K562 (cell line): ENCODE results near the gene KRT5. TPM values are rescaled to one million over a fixed set of nuclear protein-coding genes. Genes with fewer than 3 reads are reported as not detected.
A peak's percentile ranks its signal among the peaks of the same experiment; 100 is the strongest.

Experiments used
- ATAC-seq: fragments of 200-7000 bp; cut with Tn5 transposase; 3 replicates; pipeline ENCODE4 v1.9.1; 2020; ENCODE audit warnings: moderate library complexity
- BruUV-seq: library from RNA; stranded (reverse); fragments of 400-500 nt; replicated peaks from 2 replicates; lab custom pipeline; 2021; lab: Mats Ljungman, UMichigan
- CTCF ChIA-PET: fragments of 300-600 bp; formaldehyde crosslinking; extraction: SDS; loops from one replicate; lab custom pipeline; 2021; ENCODE audit warnings: low intra/inter-chr PET ratio; lab: Yijun Ruan, JAX
- POLR2A ChIA-PET: fragments of 300-600, 350-650 bp; sonication (Branson Sonifier 250); formaldehyde crosslinking; extraction: SDS; loops from one replicate; lab custom pipeline; 2021; ENCODE audit warnings: antibody characterized with exemption, inconsistent platforms; lab: Yijun Ruan, JAX
- DNase-seq, 4 experiments: peaks; one replicate each; pipeline versions ENCODE4 v3.0.0 to v3.0.0-alpha.2; 2011 to 2018; ENCODE audit warnings: low spot score in 3 of 4, mixed read lengths in 3 of 4; ENCODE audit errors: extremely low read depth in 1 of 4
- FAIRE-seq: peaks from 2 replicates; lab custom pipeline; 2011; peaks lifted over from hg19 to GRCh38; lab: Jason Lieb, UNC
- H2AFZ ChIP-seq: 2 replicates; pipeline ENCODE4 v1.6.0; 2011; ENCODE audit warnings: low read depth, low read length, control low read depth, inconsistent platforms
- H3K27ac ChIP-seq: fragments of 200-600 bp; 3 replicates; pipeline ENCODE4 v1.8.0; 2011; ENCODE audit warnings: low read depth, mild to moderate bottlenecking, control low read depth, inconsistent platforms, low read length, moderate library complexity, mixed read lengths; ENCODE audit errors: extremely low read depth
- H3K27me3 ChIP-seq, 2 experiments: fragments of 300-600 bp in 1 of 2; 2 replicates in 1 of 2; 3 replicates in 1 of 2; pipeline versions ENCODE4 v1.6.0 to v1.8.0; 2011; ENCODE audit warnings: inconsistent platforms in 2 of 2, low read length in 2 of 2, mild to moderate bottlenecking in 1 of 2, mixed read lengths in 1 of 2, moderate library complexity in 1 of 2; ENCODE audit not compliant: control insufficient read depth in 2 of 2, insufficient read depth in 2 of 2
- H3K36me3 ChIP-seq: fragments of 300-600 bp; 3 replicates; pipeline ENCODE4 v1.8.0; 2011; ENCODE audit warnings: mild to moderate bottlenecking, low read length, inconsistent platforms; ENCODE audit not compliant: control insufficient read depth, insufficient read depth
- H3K4me1 ChIP-seq, 2 experiments: fragments of 200-600 bp in 1 of 2; replicated peaks in 1 of 2; 2 replicates in 1 of 2; 3 replicates in 1 of 2; pipeline versions ENCODE4 v1.5.1 to v1.8.0; 2011; ENCODE audit warnings: inconsistent platforms in 2 of 2, low read length in 2 of 2, mild to moderate bottlenecking in 1 of 2, mixed read lengths in 1 of 2, moderate library complexity in 1 of 2; ENCODE audit not compliant: control insufficient read depth in 2 of 2, insufficient read depth in 2 of 2
- H3K4me2 ChIP-seq: 2 replicates; pipeline ENCODE4 v1.6.1; 2011; ENCODE audit warnings: low read length, control low read depth, inconsistent platforms, mixed read lengths; ENCODE audit not compliant: insufficient read depth
- H3K4me3 ChIP-seq: fragments of 200-600 bp; sonication (generic), shearing (Covaris generic); 2 replicates; pipeline ENCODE4 v1.5.1; 2016; ENCODE audit warnings: control low read depth, inconsistent platforms
- H3K79me2 ChIP-seq: fragments of 200-600 bp; 3 replicates; pipeline ENCODE4 v1.8.0; 2011; ENCODE audit warnings: low read length, inconsistent platforms; ENCODE audit not compliant: control insufficient read depth, insufficient read depth
- H3K9ac ChIP-seq, 2 experiments: 2 replicates each; pipeline versions ENCODE4 v1.6.0 to v1.6.1; 2011; ENCODE audit warnings: low read depth in 2 of 2, low read length in 2 of 2, control low read depth in 1 of 2, inconsistent platforms in 1 of 2, mild to moderate bottlenecking in 1 of 2, mixed read lengths in 1 of 2; ENCODE audit not compliant: insufficient read depth in 1 of 2
- H3K9me1 ChIP-seq: one replicate; pipeline ENCODE4 v1.6.0; 2011; ENCODE audit warnings: inconsistent platforms, mild to moderate bottlenecking, low read length, moderate library complexity; ENCODE audit not compliant: control insufficient read depth, insufficient read depth
- H3K9me3 ChIP-seq: replicated peaks from 2 replicates; pipeline ENCODE4 v1.5.1; 2011; ENCODE audit warnings: low read depth, low read length, inconsistent platforms; ENCODE audit not compliant: control insufficient read depth, insufficient read depth
- H4K20me1 ChIP-seq: replicated peaks from 2 replicates; pipeline ENCODE4 v1.6.1; 2011; ENCODE audit warnings: low read length, inconsistent platforms, mixed read lengths; ENCODE audit not compliant: control insufficient read depth, insufficient read depth
- ARID1B ChIP-seq: fragments of 450-650 bp; IDR thresholded peaks from 2 replicates; pipeline ENCODE4 v1.6.1; 2016; ENCODE audit warnings: antibody characterized with exemption, mild to moderate bottlenecking, inconsistent platforms
- CSDE1 ChIP-seq, 2 experiments: fragments of 450-650 bp; IDR thresholded peaks; 2 replicates each; pipeline ENCODE4 v1.6.1; 2016; ENCODE audit warnings: mild to moderate bottlenecking in 1 of 2
- FOXA3 ChIP-seq, 2 experiments: fragments of 450-650 bp in 1 of 2; sonication (generic) in 1 of 2; formaldehyde crosslinking; IDR thresholded peaks in 1 of 2; conservative IDR thresholded peaks in 1 of 2; 2 replicates each; pipeline versions ENCODE4 v1.4.0 to v1.8.0; 2020 to 2022; ENCODE audit warnings: mild to moderate bottlenecking in 2 of 2, missing genetic modification reagents in 1 of 2
- NFIC ChIP-seq: fragments of 450-650 bp; IDR thresholded peaks from 2 replicates; pipeline ENCODE4 v1.6.1; 2017; ENCODE audit warnings: mild to moderate bottlenecking, inconsistent platforms
- PHF20 ChIP-seq: fragments of 450-650 bp; IDR thresholded peaks from 2 replicates; pipeline ENCODE4 v1.6.1; 2018; ENCODE audit not compliant: partially characterized antibody
- TCF7 ChIP-seq: sonication (generic); IDR thresholded peaks from 2 replicates; pipeline ENCODE4 v1.6.1; 2016; ENCODE audit warnings: antibody characterized with exemption, borderline replicate concordance
- TRIM24 ChIP-seq, 2 experiments: fragments of 450-650 bp; IDR thresholded peaks; 2 replicates each; pipeline ENCODE4 v1.6.1; 2016
- ZBTB7A ChIP-seq: IDR thresholded peaks from 2 replicates; pipeline ENCODE4 v1.6.1; 2011; ENCODE audit warnings: low read depth, mild to moderate bottlenecking, low read length, moderate library complexity, borderline replicate concordance; ENCODE audit not compliant: control insufficient read depth
- ZNF785 ChIP-seq: fragments of 250-450 bp; sonication (Bioruptor Pico); IDR thresholded peaks from 2 replicates; pipeline ENCODE4 v1.4.0; 2020; ENCODE audit warnings: mild to moderate bottlenecking
- WGBS: fragments of 100-300 bp; shearing (Covaris generic); methylation state at CpG from one replicate; pipeline ENCODE4 v1.1.6; 2016; ENCODE audit warnings: low coverage, mixed read lengths; ENCODE audit not compliant: insufficient coverage; ENCODE audit errors: missing lambda C conversion rate; 5-methylcytosine and 5-hydroxymethylcytosine counted together
- in situ Hi-C: fragments of 300-500 bp; cut with MboI; formaldehyde crosslinking; loops from 4 replicates; pipeline ENCODE4 v1.15.0; 2018; ENCODE audit warnings: inconsistent platforms, mixed read lengths
- intact Hi-C: fragments of 100-400 bp; cut with micrococcal nuclease; formaldehyde crosslinking; loops from 2 replicates; pipeline ENCODE4 v1.14.2; 2022
- polyA plus RNA-seq, 8 experiments: library from polyadenylated mRNA; depleted of rRNA in 4 of 8; stranded (reverse) in 5 of 8; unstranded in 3 of 8; fragments of >200 nt; fragmentation: Nextera tagmentation in 2 of 8; fragmentation: Illumina TruSeq in 1 of 8; extraction: Ambion mirVana in 2 of 8; extraction: Trizol in 1 of 8; gene quantifications; 2 replicates each; pipeline versions ENCODE4 v1.2.1 to v1.2.3, GENCODE V29; 2011 to 2014; ENCODE audit warnings: inconsistent platforms in 1 of 8, missing spikeins in 1 of 8
- total RNA-seq, 7 experiments: library from RNA; depleted of rRNA in 6 of 7; stranded (reverse); fragments of >200 nt in 6 of 7; fragmentation: Illumina TruSeq in 2 of 7; extraction: Trizol in 2 of 7; gene quantifications; 2 replicates each; pipeline versions ENCODE4 v1.2.1 to v1.2.3, GENCODE V29; 2011 to 2021; ENCODE audit warnings: low replicate concordance in 1 of 7
- TF ChIP-seq, protein P1 (sequence below), 2 experiments: fragments of 450-650 bp; IDR thresholded peaks; 2 replicates each; pipeline ENCODE4 v1.6.1; 2018; ENCODE audit warnings: mild to moderate bottlenecking in 2 of 2, low read depth in 1 of 2; ENCODE audit not compliant: partially characterized antibody in 2 of 2

The KRT5 gene
- total and polyA plus RNA-seq, 9 of the 15 experiments (the other 6 are each of a cell fraction or from before 2014, with no cell fraction given) = 0.32 TPM; not detected in 8

DNA sequence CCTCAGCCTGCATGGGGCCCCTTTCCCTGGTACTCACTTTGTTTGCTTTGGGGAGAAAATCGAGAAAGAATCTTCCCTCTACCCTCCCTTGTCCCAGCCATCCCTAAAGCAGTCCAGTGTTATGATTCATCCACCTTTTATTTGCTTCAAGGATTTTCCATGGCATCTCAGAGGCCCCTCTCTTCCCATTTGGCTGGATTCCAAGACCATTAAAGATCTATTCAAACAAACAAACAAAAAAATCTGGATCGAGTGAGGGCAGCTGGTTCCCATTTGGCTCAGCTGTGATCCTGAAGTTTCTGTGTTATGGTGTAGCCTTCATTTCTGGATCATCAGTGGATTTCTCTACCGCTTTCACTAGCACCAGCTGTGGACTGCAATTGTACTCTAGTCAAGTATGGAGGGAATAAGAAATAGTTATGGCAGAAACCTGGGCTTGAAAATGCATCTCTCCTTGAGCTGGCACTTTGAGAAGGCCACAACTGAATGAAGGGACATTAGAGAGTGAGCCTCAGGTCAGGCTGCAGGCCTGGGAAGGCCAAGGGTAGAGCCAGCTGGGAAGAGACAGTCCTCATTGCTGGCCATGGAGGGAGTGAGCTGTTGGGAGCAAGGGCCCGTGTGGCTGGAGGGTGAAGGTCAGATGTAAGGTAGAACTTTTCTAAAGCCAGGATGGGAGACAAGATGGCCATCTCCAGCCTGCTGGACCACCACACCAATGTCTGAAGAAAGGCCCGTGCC lies 19.1 kb upstream of the KRT5 start:
- BruUV-seq = no TSS peak
- intact Hi-C loops = no loop called here
- no peak for ATAC-seq
- POLR2A ChIA-PET = interaction anchor here (0.5 to 0.6 kb wide), 2 partner anchors 8 to 1076 kb away, joined by 3 read pairs; no protein-coding TSS in a partner anchor
- Histone ChIP-seq H3K79me2 (no peaks in the 10 kb centered on the region), H3K4me2 (no peak overlapping the region), H2AFZ (no peak overlapping the region), H3K4me1 (no peaks in the 10 kb centered on the region), H3K27ac (no peak overlapping the region), H4K20me1 (peaks cover 2% of the 10 kb centered on the region; the same call in 1 of the 2 replicates), H3K36me3 (no peaks in the 10 kb centered on the region), H3K27me3 (peaks cover 4 to 12% of the 10 kb centered on the region in 2 experiments; a peak in 2 of 5 replicates), H3K9ac (no peak overlapping the region), H3K9me1 (no peaks in the 10 kb centered on the region), H3K9me3 (no peaks in the 10 kb centered on the region), H3K4me3 (no peak overlapping the region)
- CTCF ChIA-PET = no interaction called here
- no peak for FAIRE-seq
- DNase-seq = no peak
- TF ChIP-seq NFIC = peak; percentile 40; the same call in 1 of the 2 replicates
- TF ChIP-seq CSDE1 (IDR thresholded peaks at IDR 0.05) = no peak
- TF ChIP-seq FOXA3 (CRISPR knock-in tag; conservative IDR thresholded peaks at IDR 0.05 in 1 of 2, IDR thresholded peaks at IDR 0.05 in 1 of 2) = no peak
- 0% methylated on average over 5 of the region's 5 CpGs for WGBS
- in situ Hi-C loops = no loop called here

DNA sequence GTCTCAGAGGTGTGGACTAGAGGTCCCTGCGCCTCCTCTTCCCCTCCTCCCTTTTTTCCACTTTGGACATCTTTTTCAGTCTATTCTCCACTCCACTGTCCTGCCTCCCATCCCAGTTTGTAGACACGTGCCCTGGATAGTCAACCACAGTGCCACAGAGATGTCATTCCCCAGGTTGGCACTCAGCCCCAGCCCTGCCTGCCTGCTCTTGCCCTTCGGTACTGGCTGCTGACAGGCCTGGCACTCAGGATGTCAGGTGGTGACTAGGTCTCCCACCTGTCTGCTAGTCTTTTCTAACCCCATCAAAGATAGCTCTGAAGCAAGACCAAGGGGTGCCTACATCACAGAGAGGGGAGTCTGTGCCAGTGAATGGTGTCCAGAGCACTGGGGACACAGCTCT lies 16.9 kb upstream of the KRT5 start:
- no TSS peak for BruUV-seq
- no peaks in the 10 kb centered on the region for H3K9me3 ChIP-seq
- peaks cover 4 to 19% of the 10 kb centered on the region in 2 experiments; a peak in 3 of 5 replicates for H3K27me3 ChIP-seq
- H3K9me1 ChIP-seq = no peaks in the 10 kb centered on the region
- H3K4me2 ChIP-seq = no peak overlapping the region
- H3K9ac ChIP-seq = no peak overlapping the region
- no peak overlapping the region for H2AFZ ChIP-seq
- in situ Hi-C loops (no loop called here), intact Hi-C loops (no loop called here)
- WGBS = 0% methylated on average over 2 of the region's 3 CpGs
- FAIRE-seq (no peak), ATAC-seq (no peak), DNase-seq (no peak)
- H4K20me1 ChIP-seq = no peaks in the 10 kb centered on the region; the same call in 1 of the 2 replicates
- H3K79me2 ChIP-seq = no peaks in the 10 kb centered on the region
- H3K4me3 ChIP-seq = no peak overlapping the region
- no peaks in the 10 kb centered on the region for H3K4me1 ChIP-seq
- ChIA-PET CTCF (no interaction called here), POLR2A (interaction anchor here (0.7 kb wide), 1 partner anchor 260 kb away, joined by 4 read pairs; no protein-coding TSS in a partner anchor)
- no peaks in the 10 kb centered on the region for H3K36me3 ChIP-seq
- no peak overlapping the region for H3K27ac ChIP-seq
- TF ChIP-seq, protein P1, sequence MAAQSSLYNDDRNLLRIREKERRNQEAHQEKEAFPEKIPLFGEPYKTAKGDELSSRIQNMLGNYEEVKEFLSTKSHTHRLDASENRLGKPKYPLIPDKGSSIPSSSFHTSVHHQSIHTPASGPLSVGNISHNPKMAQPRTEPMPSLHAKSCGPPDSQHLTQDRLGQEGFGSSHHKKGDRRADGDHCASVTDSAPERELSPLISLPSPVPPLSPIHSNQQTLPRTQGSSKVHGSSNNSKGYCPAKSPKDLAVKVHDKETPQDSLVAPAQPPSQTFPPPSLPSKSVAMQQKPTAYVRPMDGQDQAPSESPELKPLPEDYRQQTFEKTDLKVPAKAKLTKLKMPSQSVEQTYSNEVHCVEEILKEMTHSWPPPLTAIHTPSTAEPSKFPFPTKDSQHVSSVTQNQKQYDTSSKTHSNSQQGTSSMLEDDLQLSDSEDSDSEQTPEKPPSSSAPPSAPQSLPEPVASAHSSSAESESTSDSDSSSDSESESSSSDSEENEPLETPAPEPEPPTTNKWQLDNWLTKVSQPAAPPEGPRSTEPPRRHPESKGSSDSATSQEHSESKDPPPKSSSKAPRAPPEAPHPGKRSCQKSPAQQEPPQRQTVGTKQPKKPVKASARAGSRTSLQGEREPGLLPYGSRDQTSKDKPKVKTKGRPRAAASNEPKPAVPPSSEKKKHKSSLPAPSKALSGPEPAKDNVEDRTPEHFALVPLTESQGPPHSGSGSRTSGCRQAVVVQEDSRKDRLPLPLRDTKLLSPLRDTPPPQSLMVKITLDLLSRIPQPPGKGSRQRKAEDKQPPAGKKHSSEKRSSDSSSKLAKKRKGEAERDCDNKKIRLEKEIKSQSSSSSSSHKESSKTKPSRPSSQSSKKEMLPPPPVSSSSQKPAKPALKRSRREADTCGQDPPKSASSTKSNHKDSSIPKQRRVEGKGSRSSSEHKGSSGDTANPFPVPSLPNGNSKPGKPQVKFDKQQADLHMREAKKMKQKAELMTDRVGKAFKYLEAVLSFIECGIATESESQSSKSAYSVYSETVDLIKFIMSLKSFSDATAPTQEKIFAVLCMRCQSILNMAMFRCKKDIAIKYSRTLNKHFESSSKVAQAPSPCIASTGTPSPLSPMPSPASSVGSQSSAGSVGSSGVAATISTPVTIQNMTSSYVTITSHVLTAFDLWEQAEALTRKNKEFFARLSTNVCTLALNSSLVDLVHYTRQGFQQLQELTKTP (IDR thresholded peaks at IDR 0.05; ENCODE audit: low read depth in 1 of 2, partially characterized antibody in 2 of 2) = no peak
- no peak for TF ChIP-seq ZBTB7A
- TF ChIP-seq PHF20 = no peak
- no peak for TF ChIP-seq ARID1B
- no peak for TF ChIP-seq TCF7
- TF ChIP-seq TRIM24 (IDR thresholded peaks at IDR 0.05) = no peak
- TF ChIP-seq ZNF785 (CRISPR knock-in tag) = no peak
